ENCODE data around the gene DDAH2. TPM values are rescaled to one million over a fixed set of nuclear protein-coding genes. Genes with fewer than 3 reads are reported as not detected.
A peak's percentile ranks its signal among the peaks of the same experiment; 100 is the strongest.

The DDAH2 gene
- total RNA-seq, 2 donors from 2014 or later, result 92.1 to 98.7 TPM

DNA sequence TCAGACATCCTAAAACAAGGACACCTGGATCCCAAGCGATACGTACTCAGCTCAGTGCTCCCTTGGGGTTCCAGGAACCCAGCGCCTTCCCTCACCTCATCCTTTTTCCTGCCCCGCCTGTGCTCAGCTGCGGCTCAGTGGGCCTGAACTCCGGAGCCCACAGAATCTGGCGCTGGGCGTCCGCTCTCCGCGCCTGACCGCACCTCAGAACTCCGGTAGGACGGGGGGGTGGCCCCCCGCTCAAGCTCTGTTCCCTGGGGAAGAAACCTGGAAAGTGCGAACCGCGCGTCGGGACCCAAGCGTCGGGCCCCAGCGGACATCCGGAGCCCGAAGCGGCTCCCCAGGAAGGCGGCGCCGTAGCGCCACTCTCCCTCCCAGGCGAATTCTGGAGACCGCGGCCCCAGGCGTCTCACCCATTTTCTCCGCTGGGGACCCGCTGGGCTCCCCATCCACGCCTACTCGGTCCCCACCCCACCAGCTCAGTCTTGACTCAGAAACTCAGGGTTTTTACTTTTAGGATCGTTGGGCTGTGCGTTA, 47.9 kb downstream of the DDAH2 start:
- peak; percentile 60 for DNase-seq
- TF ChIP-seq, protein P1, sequence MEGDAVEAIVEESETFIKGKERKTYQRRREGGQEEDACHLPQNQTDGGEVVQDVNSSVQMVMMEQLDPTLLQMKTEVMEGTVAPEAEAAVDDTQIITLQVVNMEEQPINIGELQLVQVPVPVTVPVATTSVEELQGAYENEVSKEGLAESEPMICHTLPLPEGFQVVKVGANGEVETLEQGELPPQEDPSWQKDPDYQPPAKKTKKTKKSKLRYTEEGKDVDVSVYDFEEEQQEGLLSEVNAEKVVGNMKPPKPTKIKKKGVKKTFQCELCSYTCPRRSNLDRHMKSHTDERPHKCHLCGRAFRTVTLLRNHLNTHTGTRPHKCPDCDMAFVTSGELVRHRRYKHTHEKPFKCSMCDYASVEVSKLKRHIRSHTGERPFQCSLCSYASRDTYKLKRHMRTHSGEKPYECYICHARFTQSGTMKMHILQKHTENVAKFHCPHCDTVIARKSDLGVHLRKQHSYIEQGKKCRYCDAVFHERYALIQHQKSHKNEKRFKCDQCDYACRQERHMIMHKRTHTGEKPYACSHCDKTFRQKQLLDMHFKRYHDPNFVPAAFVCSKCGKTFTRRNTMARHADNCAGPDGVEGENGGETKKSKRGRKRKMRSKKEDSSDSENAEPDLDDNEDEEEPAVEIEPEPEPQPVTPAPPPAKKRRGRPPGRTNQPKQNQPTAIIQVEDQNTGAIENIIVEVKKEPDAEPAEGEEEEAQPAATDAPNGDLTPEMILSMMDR (IDR thresholded peaks at IDR 0.05), result no peak
- Histone ChIP-seq H3K9me3 (no peaks in the 10 kb centered on the region), H3K4me1 (peaks cover 9% of the 10 kb centered on the region), H3K27ac (peak overlapping the region; percentile 30), H3K9ac (ENCODE audit: low read depth in 2 of 2, low read length in 2 of 2) (peak overlapping the region; percentile 74 to 90), H3K36me3 (no peaks in the 10 kb centered on the region), H3K4me3 (peak overlapping the region; percentile 41), H3K27me3 (no peaks in the 10 kb centered on the region)
- intact Hi-C loops (cut with DNase I), result loop anchor here (5.0 kb wide), 1 partner anchor 86 kb away; no protein-coding TSS in a partner anchor

DNA sequence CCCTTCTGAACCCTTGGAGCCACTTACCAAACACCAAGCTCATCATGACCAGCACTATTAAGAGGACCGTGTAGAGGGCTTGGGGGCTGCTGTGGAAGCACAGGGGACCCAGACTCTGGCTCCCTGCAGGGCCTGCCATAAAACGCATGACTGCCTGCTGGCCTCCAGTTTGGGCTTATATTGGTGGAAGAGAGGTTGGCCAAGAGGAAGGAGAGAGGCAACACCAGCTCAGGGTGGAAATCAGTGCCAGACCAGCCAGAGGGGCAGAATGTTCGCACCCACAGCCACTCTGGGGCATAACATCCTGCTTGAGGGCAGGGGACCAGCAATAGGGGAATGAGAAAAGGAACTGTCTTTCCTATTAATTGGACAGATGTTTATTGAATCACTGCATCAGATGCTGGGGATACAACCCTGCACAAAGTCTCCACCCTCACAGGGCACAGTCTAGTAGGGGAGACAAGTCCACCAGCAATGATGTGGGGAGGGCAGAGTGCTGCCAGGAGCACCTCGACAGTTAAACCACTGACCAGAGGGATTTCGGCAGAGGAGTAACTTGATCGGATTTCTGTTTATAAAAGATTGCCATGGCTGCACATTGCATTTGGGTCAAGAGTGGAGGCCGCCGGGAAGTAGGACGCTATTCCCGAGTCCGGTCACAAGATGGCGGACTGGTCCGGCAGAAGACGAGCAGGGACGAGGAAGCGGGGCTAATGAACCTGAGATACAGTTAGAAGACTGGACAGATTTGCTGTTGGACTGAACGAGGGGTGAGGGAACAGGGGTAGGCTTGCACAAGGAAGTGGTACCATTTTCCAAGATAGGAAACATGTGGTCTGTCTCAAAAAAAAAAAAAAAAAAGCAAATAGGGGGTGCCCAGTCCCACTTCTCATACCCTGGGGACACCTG, 48.6 kb downstream of the DDAH2 start, which contains the start of gene LY6G5C:
TSS of gene LY6G5C (minus strand) at position 842 of the 909 bp plus-strand sequence. CDS start at position 148, 694 bp downstream.
- Histone ChIP-seq H3K36me3 (no peaks in the 10 kb centered on the region), H3K27ac (peak within 1 kb of the TSS; percentile 30), H3K9me3 (no peaks in the 10 kb centered on the region), H3K9ac (ENCODE audit: low read depth in 2 of 2, low read length in 2 of 2) (peak within 1 kb of the TSS; percentile 74 to 90), H3K4me1 (peaks cover 9% of the 10 kb centered on the region), H3K4me3 (peak within 1 kb of the TSS; percentile 41), H3K27me3 (no peaks in the 10 kb centered on the region)
- TF ChIP-seq, protein P1 (IDR thresholded peaks at IDR 0.05), result peak; percentile 66
- intact Hi-C loops (cut with DNase I), result loop anchor here (5.0 kb wide), 1 partner anchor 87 kb away; no protein-coding TSS in a partner anchor
- DNase-seq, result peak; percentile 86

DNA sequence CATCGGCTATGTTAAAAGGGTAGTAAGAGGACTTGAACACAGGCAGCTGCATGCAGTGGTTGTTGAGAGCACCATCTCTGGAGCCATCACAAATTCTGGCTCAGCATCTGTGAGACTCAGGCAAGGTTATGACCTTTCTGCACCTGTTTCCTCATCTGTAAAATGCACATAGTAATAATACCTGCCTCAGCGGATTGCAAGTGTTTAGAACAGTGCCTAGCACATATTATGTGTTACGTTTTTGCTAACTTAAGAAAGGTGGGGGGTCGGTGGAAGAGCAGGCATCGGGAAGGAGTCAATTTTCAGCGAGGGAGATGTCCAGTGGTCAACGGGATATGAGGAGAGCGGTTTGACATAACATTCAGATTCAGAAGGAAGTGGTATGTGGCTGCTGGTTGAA, 51.1 kb downstream of the DDAH2 start:
- H3K27me3 ChIP-seq, result no peaks in the 10 kb centered on the region
- TF ChIP-seq, protein P1 (IDR thresholded peaks at IDR 0.05), result no peak
- H3K27ac ChIP-seq, result no peak overlapping the region
- intact Hi-C loops (cut with DNase I), result loop anchor here (10.0 kb wide), 2 partner anchors 207 to 277 kb away; partner anchors contain the start of genes NELFE and SKIC2
- no peaks in the 10 kb centered on the region for H3K36me3 ChIP-seq
- DNase-seq, result no peak
- no peaks in the 10 kb centered on the region for H3K9me3 ChIP-seq
- H3K4me3 ChIP-seq, result no peak overlapping the region
- peaks cover 9% of the 10 kb centered on the region for H3K4me1 ChIP-seq
- no peak overlapping the region for H3K9ac ChIP-seq (ENCODE audit: low read depth in 2 of 2, low read length in 2 of 2)

Small RNA genes within 50 kb of the gene (microRNA-seq; reads per million reads assigned to microRNA genes)
- not detected for gene MIR4646

Other genes starting within 250 kb of the DDAH2 start
- 1 to 10 TPM; 5.6 to 6.7 TPM for gene MICB, start 231.2 kb downstream of the DDAH2 start, total RNA-seq
- not detected for gene MCCD1, start 200.3 kb downstream of the DDAH2 start, total RNA-seq
- gene DDX39B, start 187.3 kb downstream of the DDAH2 start, total RNA-seq, result 100 to 1,000 TPM; 213 to 422 TPM
- under 1 TPM; 0.57 to 0.85 TPM for gene ATP6V1G2, start 182.7 kb downstream of the DDAH2 start, total RNA-seq
- gene NFKBIL1, start 181.7 kb downstream of the DDAH2 start, total RNA-seq, result 10 to 100 TPM; 16.1 to 18.8 TPM
- gene LTA, start 157.0 kb downstream of the DDAH2 start, total RNA-seq, result 1 to 10 TPM in 1 of 2 donors, under 1 TPM in 1; 0.35 to 2.4 TPM
- gene TNF, start 153.7 kb downstream of the DDAH2 start, total RNA-seq, result 1 to 10 TPM in 1 of 2 donors, under 1 TPM in 1; 0.48 to 1.4 TPM
- gene LTB, start 146.9 kb downstream of the DDAH2 start, total RNA-seq, result 1 to 10 TPM; 3.4 to 5.7 TPM
- 1 to 10 TPM; 4.8 to 9.2 TPM for gene LST1, start 143.0 kb downstream of the DDAH2 start, total RNA-seq
- under 1 TPM; 0.67 to 0.90 TPM for gene NCR3, start 136.3 kb downstream of the DDAH2 start, total RNA-seq
- 10 to 100 TPM in 1 of 2 donors, 1 to 10 TPM in 1; 5.0 to 20.7 TPM for gene AIF1, start 114.1 kb downstream of the DDAH2 start, total RNA-seq
- gene PRRC2A, start 108.6 kb downstream of the DDAH2 start, total RNA-seq, result 100 to 1,000 TPM; 107 to 171 TPM
- 100 to 1,000 TPM; 266 to 337 TPM for gene BAG6, start 76.6 kb downstream of the DDAH2 start, total RNA-seq
- 1 to 10 TPM; 1.6 to 2.4 TPM for gene APOM, start 73.4 kb downstream of the DDAH2 start, total RNA-seq
- 10 to 100 TPM; 28.3 to 32.8 TPM for gene C6orf47, start 68.5 kb downstream of the DDAH2 start, total RNA-seq
- 10 to 100 TPM; 11.0 to 14.9 TPM for gene GPANK1, start 64.3 kb downstream of the DDAH2 start, total RNA-seq
- gene CSNK2B, start 63.2 kb downstream of the DDAH2 start, total RNA-seq, result 100 to 1,000 TPM; 140 to 152 TPM
- gene LY6G5B, start 59.3 kb downstream of the DDAH2 start, total RNA-seq, result 1 to 10 TPM; 4.4 to 9.0 TPM
- 1 to 10 TPM; 1.9 to 2.8 TPM for gene LY6G5C, start 48.2 kb downstream of the DDAH2 start, total RNA-seq
- 10 to 100 TPM; 56.8 to 65.2 TPM for gene ABHD16A, start 26.0 kb downstream of the DDAH2 start, total RNA-seq
- gene LY6G6F, start 22.4 kb downstream of the DDAH2 start, total RNA-seq, result not detected
- gene LY6G6D, start 14.0 kb downstream of the DDAH2 start, total RNA-seq, result not detected
- 1 to 10 TPM in 1 of 2 donors, not detected in 1; 2.3 TPM for gene LY6G6C, start 7.6 kb downstream of the DDAH2 start, total RNA-seq
- under 1 TPM; 0.19 to 0.57 TPM for gene MPIG6B, start 5.9 kb downstream of the DDAH2 start, total RNA-seq
- gene CLIC1, start 7.2 kb upstream of the DDAH2 start, total RNA-seq, result 100 to 1,000 TPM; 622 to 646 TPM
- gene MSH5, start 10.7 kb upstream of the DDAH2 start, total RNA-seq, result 10 to 100 TPM; 13.3 to 34.2 TPM
- gene SAPCD1, start 33.4 kb upstream of the DDAH2 start, total RNA-seq, result 1 to 10 TPM; 1.7 to 8.9 TPM
- 10 to 100 TPM in 1 of 2 donors, 1 to 10 TPM in 1; 6.1 to 10.1 TPM for gene VWA7, start 48.0 kb upstream of the DDAH2 start, total RNA-seq
- 100 to 1,000 TPM in 1 of 2 donors, 10 to 100 TPM in 1; 40.8 to 136 TPM for gene VARS1, start 66.5 kb upstream of the DDAH2 start, total RNA-seq
- 10 to 100 TPM; 37.6 to 61.3 TPM for gene LSM2, start 77.7 kb upstream of the DDAH2 start, total RNA-seq
- 1 to 10 TPM in 1 of 2 donors, under 1 TPM in 1; 0.98 to 1.4 TPM for gene HSPA1L, start 86.0 kb upstream of the DDAH2 start, total RNA-seq
- gene HSPA1A, start 86.2 kb upstream of the DDAH2 start, total RNA-seq, result 100 to 1,000 TPM; 248 to 397 TPM
- gene HSPA1B, start 98.4 kb upstream of the DDAH2 start, total RNA-seq, result 100 to 1,000 TPM; 278 to 543 TPM
- 10 to 100 TPM; 33.8 to 47.4 TPM for gene NEU1, start 133.5 kb upstream of the DDAH2 start, total RNA-seq
- gene SLC44A4, start 149.7 kb upstream of the DDAH2 start, total RNA-seq, result 100 to 1,000 TPM; 546 to 779 TPM
- 10 to 100 TPM; 28.4 to 52.1 TPM for gene EHMT2, start 168.4 kb upstream of the DDAH2 start, total RNA-seq
- gene ZBTB12, start 172.8 kb upstream of the DDAH2 start, total RNA-seq, result 1 to 10 TPM; 2.0 to 4.9 TPM
- gene C2, start 198.4 kb upstream of the DDAH2 start, total RNA-seq, result 10 to 100 TPM in 1 of 2 donors, 1 to 10 TPM in 1; 7.8 to 15.2 TPM
- 10 to 100 TPM; 20.4 to 60.6 TPM for gene CFB, start 216.8 kb upstream of the DDAH2 start, total RNA-seq
- gene NELFE, start 229.7 kb upstream of the DDAH2 start, total RNA-seq, result 10 to 100 TPM; 50.3 to 55.6 TPM
- gene SKIC2, start 229.9 kb upstream of the DDAH2 start, total RNA-seq, result 10 to 100 TPM; 52.5 to 81.1 TPM
- gene DXO, start 242.8 kb upstream of the DDAH2 start, total RNA-seq, result 10 to 100 TPM; 13.0 to 16.1 TPM

Measured in colonic mucosa (tissue), 4 donors.